Fibroblast of skin of scalp (primary cell): ENCODE data around the gene OAS1. TPM values are rescaled to one million over a fixed set of nuclear protein-coding genes. Genes with fewer than 3 reads are reported as not detected.

Experiments
- DNase-seq: peaks from one replicate; pipeline ENCODE4 v3.0.0-alpha.2; 2013
- polyA plus RNA-seq, 2 experiments: library from polyadenylated mRNA; unstranded; fragments of 120-200 nt; gene quantifications; one replicate each; pipeline ENCODE4 v1.2.1, GENCODE V29; 2013; ENCODE audit not compliant: insufficient read length in 2 of 2

The OAS1 gene
- 0.16 TPM for polyA plus RNA-seq (2013, experiment 1 of 2; ENCODE audit: insufficient read length)
- polyA plus RNA-seq (2013, experiment 2 of 2; ENCODE audit: insufficient read length), result 0.38 TPM

GRCh38 chr12:112906712-112907414 lies at the start of gene OAS1:
OAS1 (plus strand) TSS chr12:112906962; CDS start chr12:112907040, 78 bp downstream.
- no peak for DNase-seq

- DNase-seq, result no peak
These were observed 47.5 kb upstream of the OAS1 start for GRCh38 chr12:112859291-112859690.

- DNase-seq, result no peak
These were observed 46.6 kb upstream of the OAS1 start for GRCh38 chr12:112860181-112860580.

GRCh38 chr12:112861284-112861683 lies 45.5 kb upstream of the OAS1 start:
- no peak for DNase-seq

- DNase-seq, result no peak
These were observed 44.0 kb upstream of the OAS1 start for GRCh38 chr12:112862636-112863290.

- DNase-seq, result no peak
These were observed 38.2 kb upstream of the OAS1 start for GRCh38 chr12:112868459-112869041.

- DNase-seq, result no peak
These were observed 37.7 kb upstream of the OAS1 start for GRCh38 chr12:112869091-112869490.

- no peak for DNase-seq
These were observed 37.0 kb upstream of the OAS1 start for GRCh38 chr12:112869778-112870177.

GRCh38 chr12:112870267-112870980 lies 36.3 kb upstream of the OAS1 start:
- DNase-seq, result no peak

GRCh38 chr12:112875608-112876007 lies 31.2 kb upstream of the OAS1 start:
- DNase-seq, result no peak

GRCh38 chr12:112876506-112876905 lies 30.3 kb upstream of the OAS1 start:
- no peak for DNase-seq

GRCh38 chr12:112877006-112877405 lies 29.8 kb upstream of the OAS1 start:
- no peak for DNase-seq

- no peak for DNase-seq
These were observed 28.3 kb upstream of the OAS1 start for GRCh38 chr12:112878488-112878887.

- DNase-seq, result no peak
These were observed 27.5 kb upstream of the OAS1 start for GRCh38 chr12:112879191-112879705.

- no peak for DNase-seq
These were observed 25.2 kb upstream of the OAS1 start for GRCh38 chr12:112881602-112882001.

GRCh38 chr12:112885236-112885635 lies 21.5 kb upstream of the OAS1 start:
- no peak for DNase-seq

- DNase-seq, result no peak
These were observed 19.2 kb upstream of the OAS1 start for GRCh38 chr12:112887550-112887949.

GRCh38 chr12:112891093-112892024 lies 15.4 kb upstream of the OAS1 start:
- DNase-seq, result no peak

- DNase-seq, result no peak
These were observed 13.9 kb upstream of the OAS1 start for GRCh38 chr12:112892856-112893255.

- DNase-seq, result no peak
These were observed 12.6 kb upstream of the OAS1 start for GRCh38 chr12:112894128-112894527.

GRCh38 chr12:112898380-112898779 lies 8.4 kb upstream of the OAS1 start:
- DNase-seq, result no peak
